ENCODE results near the gene MAP2K3.
"Not testable (repeated sequence)": the region's sequence is repeated elsewhere in the genome, so short reads cannot be mapped to it uniquely, and the experiment has no call there.

MAP2K3 gene

GRCh38 chr17:21323257-21324111, 39.0 kb downstream of the MAP2K3 start:
- not testable (repeated sequence) for H3K36me3 Mint-ChIP-seq (ENCODE audit: low read depth); H3K4me1 Mint-ChIP-seq
- H3K9me3 Mint-ChIP-seq, result peaks cover 13% of the 10 kb centered on the region
- peaks cover 40% of the 10 kb centered on the region for H3K27me3 Mint-ChIP-seq (ENCODE audit: low read depth)
- peak overlapping the region; percentile 81 to 92 (median 89) for H3K4me3 Mint-ChIP-seq
- peak overlapping the region; percentile 27 to 90 (median 77) for H3K27ac Mint-ChIP-seq

- H3K36me3 Mint-ChIP-seq (ENCODE audit: low read depth), result not testable (repeated sequence)
Observed at GRCh38 chr17:21324741-21325140, 40.2 kb downstream of the MAP2K3 start.

GRCh38 chr17:21327921-21328320, 43.4 kb downstream of the MAP2K3 start:
- not testable (repeated sequence) for H3K4me1 Mint-ChIP-seq; H3K4me3 Mint-ChIP-seq; H3K36me3 Mint-ChIP-seq (ENCODE audit: low read depth); H3K27ac Mint-ChIP-seq
- Mint-ChIP-seq H3K27me3 (ENCODE audit: low read depth) (peaks cover 30% of the 10 kb centered on the region), H3K9me3 (peaks cover 31% of the 10 kb centered on the region)

More at GRCh38 chr17:21324741-21325140, 40.2 kb downstream of the MAP2K3 start:
- H3K4me1 Mint-ChIP-seq, H3K27ac Mint-ChIP-seq: not testable (repeated sequence)
- Mint-ChIP-seq H3K27me3 (ENCODE audit: low read depth) (peaks cover 36% of the 10 kb centered on the region), H3K9me3 (peaks cover 18% of the 10 kb centered on the region), H3K4me3 (peak overlapping the region in 1 of 3 experiments; percentile 11)

- not testable (repeated sequence) for H3K27ac Mint-ChIP-seq; H3K4me1 Mint-ChIP-seq; H3K36me3 Mint-ChIP-seq (ENCODE audit: low read depth); H3K4me3 Mint-ChIP-seq
- peaks cover 31% of the 10 kb centered on the region for H3K9me3 Mint-ChIP-seq
- peaks cover 22% of the 10 kb centered on the region for H3K27me3 Mint-ChIP-seq (ENCODE audit: low read depth)
Observed at GRCh38 chr17:21328778-21329177, 44.3 kb downstream of the MAP2K3 start.

GRCh38 chr17:21330436-21331160, 46.1 kb downstream of the MAP2K3 start:
- TF ChIP-seq CTCF (IDR thresholded peaks at IDR 0.05; ENCODE audit: unreplicated experiment in 3 of 3), result no peak
- no peaks in the 10 kb centered on the region for H3K4me1 Mint-ChIP-seq
- peaks cover 6% of the 10 kb centered on the region for H3K27me3 Mint-ChIP-seq (ENCODE audit: low read depth)
- peaks cover 28% of the 10 kb centered on the region for H3K9me3 Mint-ChIP-seq
- no peak overlapping the region for H3K27ac Mint-ChIP-seq
- no peaks in the 10 kb centered on the region for H3K36me3 Mint-ChIP-seq (ENCODE audit: low read depth)
- no peak overlapping the region for H3K4me3 Mint-ChIP-seq

GRCh38 chr17:21336541-21337294, 52.2 kb downstream of the MAP2K3 start:
- not testable (repeated sequence) for H3K4me1 Mint-ChIP-seq; H3K36me3 Mint-ChIP-seq (ENCODE audit: low read depth); H3K27me3 Mint-ChIP-seq (ENCODE audit: low read depth); H3K4me3 Mint-ChIP-seq; H3K27ac Mint-ChIP-seq
- peaks cover 12% of the 10 kb centered on the region for H3K9me3 Mint-ChIP-seq

GRCh38 chr17:21337981-21338625, 53.6 kb downstream of the MAP2K3 start:
- not testable (repeated sequence) for H3K36me3 Mint-ChIP-seq (ENCODE audit: low read depth); H3K4me3 Mint-ChIP-seq; H3K9me3 Mint-ChIP-seq; H3K4me1 Mint-ChIP-seq; H3K27me3 Mint-ChIP-seq (ENCODE audit: low read depth); H3K27ac Mint-ChIP-seq

- no peaks in the 10 kb centered on the region for H3K4me1 Mint-ChIP-seq
- H3K27ac Mint-ChIP-seq, result no peak overlapping the region
- no peak for TF ChIP-seq CTCF (IDR thresholded peaks at IDR 0.05; ENCODE audit: unreplicated experiment in 3 of 3)
- no peak overlapping the region for H3K4me3 Mint-ChIP-seq
- H3K36me3 Mint-ChIP-seq (ENCODE audit: low read depth), result no peaks in the 10 kb centered on the region
- H3K9me3 Mint-ChIP-seq, result peaks cover 8% of the 10 kb centered on the region
- no peaks in the 10 kb centered on the region for H3K27me3 Mint-ChIP-seq (ENCODE audit: low read depth)
Observed at GRCh38 chr17:21339011-21339410, 54.5 kb downstream of the MAP2K3 start.

- H3K27me3 Mint-ChIP-seq (ENCODE audit: low read depth); H3K27ac Mint-ChIP-seq; H3K4me1 Mint-ChIP-seq; H3K4me3 Mint-ChIP-seq; H3K36me3 Mint-ChIP-seq (ENCODE audit: low read depth); H3K9me3 Mint-ChIP-seq: not testable (repeated sequence)
Observed at GRCh38 chr17:21339571-21339970, 55.1 kb downstream of the MAP2K3 start.

GRCh38 chr17:21340407-21340806, 55.9 kb downstream of the MAP2K3 start:
- H3K27ac Mint-ChIP-seq; H3K36me3 Mint-ChIP-seq (ENCODE audit: low read depth); H3K4me1 Mint-ChIP-seq; H3K27me3 Mint-ChIP-seq (ENCODE audit: low read depth); H3K9me3 Mint-ChIP-seq; H3K4me3 Mint-ChIP-seq: not testable (repeated sequence)

GRCh38 chr17:21341279-21341678, 56.8 kb downstream of the MAP2K3 start:
- not testable (repeated sequence) for H3K4me1 Mint-ChIP-seq, H3K4me3 Mint-ChIP-seq

GRCh38 chr17:21341925-21342540, 57.5 kb downstream of the MAP2K3 start:
- not testable (repeated sequence) for H3K27ac Mint-ChIP-seq; H3K4me1 Mint-ChIP-seq; H3K4me3 Mint-ChIP-seq; H3K9me3 Mint-ChIP-seq; H3K27me3 Mint-ChIP-seq (ENCODE audit: low read depth); H3K36me3 Mint-ChIP-seq (ENCODE audit: low read depth)

More at GRCh38 chr17:21341279-21341678, 56.8 kb downstream of the MAP2K3 start:
- H3K27ac Mint-ChIP-seq; H3K36me3 Mint-ChIP-seq (ENCODE audit: low read depth); H3K27me3 Mint-ChIP-seq (ENCODE audit: low read depth); H3K9me3 Mint-ChIP-seq: not testable (repeated sequence)
